Fibroblast of skin of scalp (primary cell): ENCODE measurements around the gene ERC2.

Source experiments
- DNase-seq: peaks from one replicate; pipeline ENCODE4 v3.0.0-alpha.2; 2013

The ERC2 gene

GRCh38 chr3:55631766-55632331, 836.4 kb downstream of the ERC2 start:
- DNase-seq: no peak

GRCh38 chr3:55630921-55631299, 837.4 kb downstream of the ERC2 start:
- no peak for DNase-seq

- DNase-seq: no peak
These were observed 837.9 kb downstream of the ERC2 start for GRCh38 chr3:55630280-55630920.

GRCh38 chr3:55629432-55629831, 838.8 kb downstream of the ERC2 start:
- no peak for DNase-seq

GRCh38 chr3:55626279-55626665, 842.0 kb downstream of the ERC2 start:
- no peak for DNase-seq

- DNase-seq: peak; percentile 36
These were observed 844.0 kb downstream of the ERC2 start for GRCh38 chr3:55624238-55624637.

GRCh38 chr3:55623786-55624185, 844.5 kb downstream of the ERC2 start:
- no peak for DNase-seq

- peak; percentile 25 for DNase-seq
These were observed 845.5 kb downstream of the ERC2 start for GRCh38 chr3:55622733-55623132.

- DNase-seq: peak; percentile 47
These were observed 846.2 kb downstream of the ERC2 start for GRCh38 chr3:55622116-55622515.

- no peak for DNase-seq
These were observed 846.6 kb downstream of the ERC2 start for GRCh38 chr3:55621648-55622047.

GRCh38 chr3:55621026-55621422, 847.2 kb downstream of the ERC2 start:
- DNase-seq: no peak

GRCh38 chr3:55620351-55621025, 847.8 kb downstream of the ERC2 start:
- DNase-seq: peak; percentile 73

- peak; percentile 29 for DNase-seq
These were observed 849.0 kb downstream of the ERC2 start for GRCh38 chr3:55619046-55619808.

GRCh38 chr3:55617385-55617784, 850.9 kb downstream of the ERC2 start:
- no peak for DNase-seq

- DNase-seq: no peak
These were observed 851.5 kb downstream of the ERC2 start for GRCh38 chr3:55616803-55617202.

- DNase-seq: peak; percentile 30
These were observed 852.5 kb downstream of the ERC2 start for GRCh38 chr3:55615694-55616295.

- no peak for DNase-seq
These were observed 853.1 kb downstream of the ERC2 start for GRCh38 chr3:55615039-55615693.

- DNase-seq: no peak
These were observed 857.1 kb downstream of the ERC2 start for GRCh38 chr3:55611121-55611520.

- no peak for DNase-seq
These were observed 858.9 kb downstream of the ERC2 start for GRCh38 chr3:55609230-55609827.

- no peak for DNase-seq
These were observed 859.8 kb downstream of the ERC2 start for GRCh38 chr3:55608301-55608937.

GRCh38 chr3:55607844-55608243, 860.4 kb downstream of the ERC2 start:
- DNase-seq: no peak

GRCh38 chr3:55607175-55607574, 861.1 kb downstream of the ERC2 start:
- DNase-seq: no peak
